H1 (cell line): ENCODE results near the gene NDUFS3. TPM values are rescaled to one million over a fixed set of nuclear protein-coding genes. Genes with fewer than 3 reads are reported as not detected.

Source experiments
- CTCF ChIA-PET: fragments of 300-600 bp; sonication (Branson Sonifier 250); formaldehyde crosslinking; loops from one replicate; lab custom pipeline; 2021; ENCODE audit not compliant: partially characterized antibody; lab: Charles Lee
- POLR2A ChIA-PET: fragments of 300-600 bp; sonication (Branson Sonifier 250); formaldehyde crosslinking; loops from one replicate; lab custom pipeline; 2021; ENCODE audit warnings: inconsistent platforms; ENCODE audit not compliant: partially characterized antibody; lab: Charles Lee
- DNase-seq, 2 experiments: peaks; one replicate each; pipeline versions ENCODE4 v3.0.0 to v3.0.0-alpha.2; 2010 to 2022; ENCODE audit warnings: low spot score in 2 of 2, low read depth in 1 of 2, mixed read lengths in 1 of 2
- FAIRE-seq: peaks from 2 replicates; lab custom pipeline; 2011; peaks lifted over from hg19 to GRCh38; lab: Jason Lieb, UNC
- H2AFZ ChIP-seq: 2 replicates; pipeline ENCODE4 v1.8.1; 2012; ENCODE audit warnings: low read length, inconsistent platforms
- H2AK5ac ChIP-seq: 2 replicates; pipeline ENCODE4 v1.6.1; 2013; ENCODE audit warnings: low read depth, low read length
- H2BK120ac ChIP-seq: replicated peaks from 2 replicates; pipeline ENCODE3; 2013; ENCODE audit warnings: low read depth, low read length, inconsistent platforms
- H2BK12ac ChIP-seq: 2 replicates; pipeline ENCODE4 v1.6.1; 2013; ENCODE audit warnings: low read depth, low read length
- H2BK15ac ChIP-seq: 2 replicates; pipeline ENCODE4 v1.6.1; 2013; ENCODE audit warnings: low read length
- H2BK20ac ChIP-seq: 2 replicates; pipeline ENCODE4 v1.6.1; 2013; ENCODE audit warnings: low read length
- H2BK5ac ChIP-seq: 2 replicates; pipeline ENCODE4 v1.6.1; 2013; ENCODE audit warnings: low read depth, low read length
- H3K14ac ChIP-seq: 2 replicates; pipeline ENCODE4 v1.6.1; 2013; ENCODE audit warnings: inconsistent platforms; ENCODE audit not compliant: insufficient read length
- H3K18ac ChIP-seq: 2 replicates; pipeline ENCODE4 v1.6.1; 2013; ENCODE audit warnings: low read length; ENCODE audit errors: extremely low read depth
- H3K23ac ChIP-seq: 2 replicates; pipeline ENCODE4 v1.6.1; 2013; ENCODE audit warnings: inconsistent platforms; ENCODE audit not compliant: insufficient read length
- H3K23me2 ChIP-seq: 2 replicates; pipeline ENCODE4 v1.6.1; 2013; ENCODE audit warnings: low read depth, low read length
- H3K27ac ChIP-seq: 2 replicates; pipeline ENCODE4 v1.6.1; 2011; ENCODE audit warnings: low read depth, low read length, inconsistent platforms
- H3K27me3 ChIP-seq, 4 experiments: replicated peaks in 1 of 4; 1 replicate in 1 of 4; 2 replicates in 3 of 4; pipeline versions ENCODE4 v1.6.1 to v1.8.1; 2011 to 2013; ENCODE audit warnings: low read length in 3 of 4, mild to moderate bottlenecking in 3 of 4, inconsistent platforms in 2 of 4, mixed read lengths in 2 of 4, moderate library complexity in 1 of 4; ENCODE audit not compliant: control insufficient read depth in 3 of 4, insufficient read depth in 3 of 4; ENCODE audit errors: extremely low read depth in 1 of 4
- H3K36me3 ChIP-seq, 4 experiments: 2 replicates each; pipeline versions ENCODE4 v1.6.1 to v1.8.1; 2011 to 2013; ENCODE audit warnings: mild to moderate bottlenecking in 4 of 4, low read length in 3 of 4, moderate library complexity in 2 of 4, control low read depth in 1 of 4, inconsistent platforms in 1 of 4; ENCODE audit not compliant: insufficient read depth in 4 of 4, control insufficient read depth in 2 of 4
- H3K4ac ChIP-seq: replicated peaks from 2 replicates; pipeline ENCODE3; 2013; ENCODE audit warnings: low read length, low read depth, mixed read lengths, inconsistent platforms; ENCODE audit not compliant: insufficient read length
- H3K4me1 ChIP-seq, 4 experiments: replicated peaks in 1 of 4; 1 replicate in 1 of 4; 2 replicates in 3 of 4; pipeline versions ENCODE4 v1.6.1 to v1.8.1; 2011 to 2013; ENCODE audit warnings: low read length in 3 of 4, inconsistent platforms in 2 of 4, mixed read lengths in 1 of 4; ENCODE audit not compliant: insufficient read depth in 4 of 4, control insufficient read depth in 3 of 4
- H3K4me2 ChIP-seq, 2 experiments: 2 replicates each; pipeline versions ENCODE4 v1.6.1 to v1.8.1; 2011 to 2013; ENCODE audit warnings: low read depth in 2 of 2, low read length in 2 of 2, control low read depth in 1 of 2, inconsistent platforms in 1 of 2, mild to moderate bottlenecking in 1 of 2; ENCODE audit not compliant: insufficient read depth in 1 of 2
- H3K4me3 ChIP-seq, 4 experiments: fragments of 200-600, 300-600 bp in 1 of 4; sonication (generic), shearing (Covaris generic), sonication (Bioruptor Twin) in 1 of 4; 2 replicates each; pipeline versions ENCODE4 v1.5.1 to v1.8.1; 2011 to 2016; ENCODE audit warnings: low read length in 4 of 4, low read depth in 3 of 4, control low read depth in 2 of 4, inconsistent platforms in 2 of 4, mild to moderate bottlenecking in 2 of 4, mixed read lengths in 1 of 4, moderate library complexity in 1 of 4; ENCODE audit not compliant: insufficient read depth in 2 of 4; ENCODE audit errors: extremely low read depth in 1 of 4
- H3K56ac ChIP-seq: replicated peaks from 2 replicates; pipeline ENCODE3; 2013; ENCODE audit warnings: low read depth, mild to moderate bottlenecking, mixed read lengths, low read length, inconsistent platforms; ENCODE audit not compliant: insufficient read length
- H3K79me1 ChIP-seq: 2 replicates; pipeline ENCODE4 v1.6.1; 2013; ENCODE audit warnings: low read depth, low read length, control low read depth
- H3K79me2 ChIP-seq, 2 experiments: 2 replicates each; pipeline versions ENCODE4 v1.6.1 to v1.8.1; 2012 to 2013; ENCODE audit warnings: low read length in 2 of 2, mild to moderate bottlenecking in 2 of 2, inconsistent platforms in 1 of 2; ENCODE audit not compliant: insufficient read depth in 2 of 2, control insufficient read depth in 1 of 2
- H3K9ac ChIP-seq, 4 experiments: replicated peaks in 1 of 4; 1 replicate in 1 of 4; 2 replicates in 3 of 4; pipeline versions ENCODE4 v1.6.1 to v1.8.1; 2011 to 2013; ENCODE audit warnings: low read depth in 3 of 4, low read length in 3 of 4, control low read depth in 2 of 4, mild to moderate bottlenecking in 2 of 4, moderate library complexity in 2 of 4, inconsistent platforms in 1 of 4; ENCODE audit errors: extremely low read depth in 1 of 4
- H3K9me3 ChIP-seq, 2 experiments: 2 replicates each; pipeline versions ENCODE4 v1.6.1 to v1.8.1; 2012 to 2013; ENCODE audit warnings: mild to moderate bottlenecking in 2 of 2, moderate library complexity in 2 of 2, control low read depth in 1 of 2, inconsistent platforms in 1 of 2, low read depth in 1 of 2, low read length in 1 of 2, mixed read lengths in 1 of 2; ENCODE audit not compliant: insufficient read depth in 2 of 2
- H4K20me1 ChIP-seq, 2 experiments: replicated peaks in 1 of 2; 2 replicates each; pipeline versions ENCODE3 to v1.8.1; 2011 to 2013; ENCODE audit warnings: inconsistent platforms in 2 of 2, low read length in 2 of 2, mild to moderate bottlenecking in 1 of 2; ENCODE audit not compliant: insufficient read depth in 2 of 2, control insufficient read depth in 1 of 2
- H4K5ac ChIP-seq: 2 replicates; pipeline ENCODE4 v1.6.1; 2013; ENCODE audit warnings: low read length, low read depth, mixed read lengths, inconsistent platforms; ENCODE audit not compliant: insufficient read length
- H4K8ac ChIP-seq: 2 replicates; pipeline ENCODE4 v1.8.0; 2013; ENCODE audit warnings: mild to moderate bottlenecking, moderate library complexity, low read length, inconsistent platforms; ENCODE audit not compliant: insufficient read depth; ENCODE audit errors: extremely low read depth
- H4K91ac ChIP-seq: replicated peaks from 2 replicates; pipeline ENCODE3; 2013; ENCODE audit warnings: low read length, mixed read lengths, inconsistent platforms; ENCODE audit not compliant: insufficient read length
- BCL11A ChIP-seq, 2 experiments: IDR thresholded peaks; one replicate each; pipeline ENCODE4 v1.6.1; 2011; ENCODE audit warnings: low read depth in 2 of 2, low read length in 2 of 2, mild to moderate bottlenecking in 2 of 2
- BRCA1 ChIP-seq: IDR thresholded peaks from 2 replicates; pipeline ENCODE4 v1.6.1; 2012; ENCODE audit warnings: low read depth, low read length, improper control_type of control experiment
- HDAC2 ChIP-seq, 2 experiments: fragments of 300-600 bp in 1 of 2; sonication (generic) in 1 of 2; IDR thresholded peaks; 2 replicates each; pipeline ENCODE4 v1.6.1; 2011 to 2012; ENCODE audit warnings: low read depth in 2 of 2, low read length in 2 of 2, mild to moderate bottlenecking in 2 of 2, moderate library complexity in 2 of 2, borderline replicate concordance in 1 of 2, inconsistent platforms in 1 of 2
- JUN ChIP-seq: IDR thresholded peaks from 2 replicates; pipeline ENCODE4 v1.6.1; 2011; ENCODE audit warnings: low read depth, mild to moderate bottlenecking, improper control_type of control experiment, low read length
- KDM5A ChIP-seq: fragments of 200-600 bp; IDR thresholded peaks from 2 replicates; pipeline ENCODE4 v1.7.1; 2012; ENCODE audit warnings: mild to moderate bottlenecking, low read length, inconsistent platforms, mixed read lengths
- NANOG ChIP-seq: IDR thresholded peaks from 2 replicates; pipeline ENCODE4 v1.6.1; 2011; ENCODE audit warnings: low read length, low read depth, mild to moderate bottlenecking, inconsistent platforms; ENCODE audit not compliant: insufficient read depth, poor library complexity, severe bottlenecking
- PHF8 ChIP-seq: fragments of 200-600 bp; sonication (generic); conservative IDR thresholded peaks from 2 replicates; pipeline ENCODE4 v1.7.1; 2012; ENCODE audit warnings: low read depth, mild to moderate bottlenecking, inconsistent platforms, low read length, moderate library complexity
- POU5F1 ChIP-seq: IDR thresholded peaks from 2 replicates; pipeline ENCODE4 v1.6.1; 2011; ENCODE audit warnings: low read depth, mild to moderate bottlenecking, low read length, moderate library complexity
- SIX5 ChIP-seq: IDR thresholded peaks from 2 replicates; pipeline ENCODE4 v1.6.1; 2011; ENCODE audit warnings: mild to moderate bottlenecking, low read depth, low read length
- SP1 ChIP-seq: IDR thresholded peaks from 2 replicates; pipeline ENCODE4 v1.6.1; 2011; ENCODE audit warnings: low read depth, low read length
- TAF1 ChIP-seq: IDR thresholded peaks from 2 replicates; pipeline ENCODE4 v1.6.1; 2011; ENCODE audit warnings: mild to moderate bottlenecking, low read depth, low read length
- TBP ChIP-seq: IDR thresholded peaks from 2 replicates; pipeline ENCODE4 v1.6.1; 2011; ENCODE audit warnings: low read depth, low read length, improper control_type of control experiment
- TCF12 ChIP-seq: IDR thresholded peaks from 2 replicates; pipeline ENCODE4 v1.6.1; 2011; ENCODE audit warnings: low read depth, mild to moderate bottlenecking, low read length
- ZNF274 ChIP-seq: IDR thresholded peaks from 2 replicates; pipeline ENCODE4 v1.7.0; 2012; ENCODE audit warnings: low read length, borderline replicate concordance; ENCODE audit errors: extremely low read depth
- WGBS, 2 experiments: shearing (Covaris generic) in 1 of 2; methylation state at CpG; one replicate each; pipeline versions ENCODE4 v1.1.6 to v1.1.7; 2013 to 2015; ENCODE audit warnings: low lambda C conversion rate in 2 of 2, mixed read lengths in 2 of 2, inconsistent platforms in 1 of 2, low coverage in 1 of 2, missing lambda C conversion rate in 1 of 2; ENCODE audit not compliant: insufficient replicate concordance in 2 of 2, insufficient coverage in 1 of 2, insufficient read length in 1 of 2; ENCODE audit errors: extremely low coverage in 1 of 2, missing lambda C conversion rate in 1 of 2; 5-methylcytosine and 5-hydroxymethylcytosine counted together
- polyA plus RNA-seq, 7 experiments: library from polyadenylated mRNA; depleted of rRNA in 3 of 7; stranded (reverse) in 5 of 7; unstranded in 2 of 7; fragments of >200 nt in 5 of 7; fragments of 200-250 nt in 2 of 7; gene quantifications; 1 replicate in 5 of 7; 2 replicates in 1 of 7; 4 replicates in 1 of 7; pipeline versions ENCODE4 v1.2.1 to v1.2.3, GENCODE V29; 2011 to 2013; ENCODE audit warnings: missing spikeins in 2 of 7, mixed read lengths in 2 of 7
- total RNA-seq: library from RNA; stranded (reverse); fragmentation: NEBNext Ultra II Directional; extraction: Animal tissue kit (Norgen Biotek cat#: 25700); gene quantifications from 2 replicates; pipeline ENCODE4 v1.2.1, GENCODE V29; 2021

The NDUFS3 gene
- total and polyA plus RNA-seq, 2 of the 8 experiments (the other 6 are each of a cell fraction or from before 2014, with no cell fraction given): 135 to 241 TPM

DNA sequence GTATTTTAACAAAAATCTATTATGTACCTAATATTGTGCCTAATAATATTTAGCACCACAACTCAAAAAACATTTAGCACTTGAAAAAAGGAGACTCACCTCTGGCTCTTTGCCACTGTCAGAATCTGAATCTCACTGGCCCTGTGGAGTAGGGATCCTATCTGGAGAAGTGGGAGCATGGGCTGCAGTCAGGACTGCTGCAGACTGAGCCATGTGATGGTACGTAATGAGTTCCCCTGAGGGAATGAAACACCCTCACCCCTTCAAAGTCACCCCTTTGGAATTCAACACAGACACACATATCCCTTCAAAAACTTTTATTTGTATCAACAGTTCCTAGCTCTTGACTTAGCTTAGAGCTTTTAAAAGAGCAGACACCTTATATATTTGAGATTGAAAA is 7.0 kb upstream of the NDUFS3 start:
- CTCF ChIA-PET: interaction anchor here (2.0 kb wide), 1 partner anchor 45 kb away, joined by 5 read pairs; no protein-coding TSS in a partner anchor
- H3K9ac ChIP-seq: no peak overlapping the region
- TF ChIP-seq HDAC2 (IDR thresholded peaks at IDR 0.05; ENCODE audit: borderline replicate concordance in 1 of 2, low read depth in 2 of 2, low read length in 2 of 2) (no peak), TBP (no peak), JUN (no peak), POU5F1 (no peak), BRCA1 (no peak), TCF12 (no peak), SP1 (no peak), KDM5A (no peak), TAF1 (no peak), PHF8 (no peak), SIX5 (no peak), BCL11A (IDR thresholded peaks at IDR 0.05; ENCODE audit: low read depth in 2 of 2, low read length in 2 of 2) (no peak), ZNF274 (no peak), NANOG (no peak)

More for the DNA sequence above, 7.0 kb upstream of the NDUFS3 start:
- Histone ChIP-seq H2BK5ac (no peak overlapping the region), H2AFZ (no peak overlapping the region), H2BK12ac (no peak overlapping the region), H3K18ac (no peak overlapping the region), H2AK5ac (no peak overlapping the region), H3K27ac (no peak overlapping the region), H2BK120ac (no peak overlapping the region), H3K27me3 (no peaks in the 10 kb centered on the region), H4K20me1 (peaks cover 0 to 8% of the 10 kb centered on the region in 2 experiments), H2BK20ac (no peak overlapping the region), H3K79me2 (peaks cover 0 to 9% of the 10 kb centered on the region in 2 experiments; a peak in 2 of 4 replicates), H3K79me1 (peaks cover 8% of the 10 kb centered on the region; the same call in 1 of the 2 replicates), H3K14ac (no peak overlapping the region), H4K91ac (no peak overlapping the region), H4K8ac (no peak overlapping the region), H3K23ac (no peak overlapping the region), H3K4me3 (no peak overlapping the region), H3K4me1 (no peaks in the 10 kb centered on the region), H3K56ac (no peak overlapping the region), H2BK15ac (no peak overlapping the region), H4K5ac (no peak overlapping the region), H3K4ac (no peak overlapping the region), H3K9me3 (no peaks in the 10 kb centered on the region), H3K4me2 (no peak overlapping the region), H3K23me2 (no peaks in the 10 kb centered on the region), H3K36me3 (peaks cover 11 to 44% (median 23%) of the 10 kb centered on the region in 4 experiments)
- POLR2A ChIA-PET: interaction anchor here (1.1 to 1.5 kb wide), 5 partner anchors 9 to 49 kb away, joined by 3 to 8 read pairs (median 4); partner anchors contain the start of gene CELF1
- DNase-seq: no peak
- FAIRE-seq: no peak
- 86% methylated on average over 1 of the region's 1 CpG; no CpG with 5 or more reads in 1 of the 2 experiments for WGBS, 2 experiments
